Measurements from ENCODE around the gene RSRP1.
"Not testable (repeated sequence)": the region's sequence is repeated elsewhere in the genome, so short reads cannot be mapped to it uniquely, and the experiment has no call there.

The RSRP1 gene

DNA sequence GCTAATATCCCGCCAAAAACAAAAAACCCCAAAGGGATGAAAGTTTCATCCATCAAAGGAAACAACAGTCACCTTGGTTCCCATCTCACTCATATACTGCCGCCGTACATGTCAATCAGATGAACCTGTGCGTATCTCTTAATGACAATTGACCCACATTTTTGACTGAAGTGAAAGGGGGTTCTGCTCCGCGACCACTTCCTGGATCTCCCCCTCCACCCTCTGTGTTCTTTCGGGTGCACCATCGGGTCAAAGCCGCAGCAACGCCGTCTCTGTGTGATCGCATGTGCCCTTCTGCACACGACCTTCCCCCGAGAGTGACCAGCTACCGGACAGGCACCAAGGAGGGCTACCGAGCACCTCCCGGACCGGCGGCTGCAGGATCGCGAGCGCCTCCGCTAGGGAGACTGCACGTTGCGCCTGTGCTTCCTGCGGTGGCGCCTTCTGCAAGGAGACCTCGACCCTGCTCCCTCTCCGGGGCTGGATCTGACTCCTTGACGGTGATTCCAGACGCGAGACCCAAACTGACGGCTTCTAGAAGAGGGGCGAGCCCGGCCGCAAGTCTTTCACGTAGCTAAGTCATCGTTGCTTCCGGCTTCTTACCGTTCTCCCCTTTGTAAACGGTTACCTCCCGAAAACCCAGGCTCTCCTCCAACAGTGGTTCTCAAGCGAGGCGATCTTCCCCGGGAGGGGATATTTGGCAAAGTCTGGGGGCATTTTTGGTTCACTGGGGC is 19.5 kb upstream of the RSRP1 start:
- not testable (repeated sequence) for DNase-seq (ENCODE audit: extremely low read depth, low read depth)
- TF ChIP-seq, protein P1, sequence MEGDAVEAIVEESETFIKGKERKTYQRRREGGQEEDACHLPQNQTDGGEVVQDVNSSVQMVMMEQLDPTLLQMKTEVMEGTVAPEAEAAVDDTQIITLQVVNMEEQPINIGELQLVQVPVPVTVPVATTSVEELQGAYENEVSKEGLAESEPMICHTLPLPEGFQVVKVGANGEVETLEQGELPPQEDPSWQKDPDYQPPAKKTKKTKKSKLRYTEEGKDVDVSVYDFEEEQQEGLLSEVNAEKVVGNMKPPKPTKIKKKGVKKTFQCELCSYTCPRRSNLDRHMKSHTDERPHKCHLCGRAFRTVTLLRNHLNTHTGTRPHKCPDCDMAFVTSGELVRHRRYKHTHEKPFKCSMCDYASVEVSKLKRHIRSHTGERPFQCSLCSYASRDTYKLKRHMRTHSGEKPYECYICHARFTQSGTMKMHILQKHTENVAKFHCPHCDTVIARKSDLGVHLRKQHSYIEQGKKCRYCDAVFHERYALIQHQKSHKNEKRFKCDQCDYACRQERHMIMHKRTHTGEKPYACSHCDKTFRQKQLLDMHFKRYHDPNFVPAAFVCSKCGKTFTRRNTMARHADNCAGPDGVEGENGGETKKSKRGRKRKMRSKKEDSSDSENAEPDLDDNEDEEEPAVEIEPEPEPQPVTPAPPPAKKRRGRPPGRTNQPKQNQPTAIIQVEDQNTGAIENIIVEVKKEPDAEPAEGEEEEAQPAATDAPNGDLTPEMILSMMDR (IDR thresholded peaks at IDR 0.05; ENCODE audit: low read depth, low read length), result peak; percentile 4

DNA sequence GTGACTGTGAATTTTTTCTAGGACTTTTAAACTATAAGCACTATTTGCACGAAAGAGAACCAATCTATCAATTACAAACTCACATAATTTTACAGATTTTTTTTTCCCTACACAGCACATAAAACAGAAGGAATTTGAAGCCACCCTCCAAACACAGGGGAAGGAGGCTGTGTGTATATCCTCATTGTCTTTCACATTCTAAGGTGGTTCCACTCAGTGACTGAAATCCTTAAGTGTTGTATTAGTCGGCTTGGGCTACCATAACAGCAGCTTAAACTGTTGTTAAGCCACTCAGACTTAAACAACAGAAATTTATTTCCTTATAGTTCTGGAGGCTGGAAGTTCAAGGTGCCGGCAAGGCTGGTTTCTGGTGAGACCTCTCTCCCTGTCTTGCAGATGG is 13.1 kb upstream of the RSRP1 start:
- DNase-seq (ENCODE audit: extremely low read depth, low read depth), result not testable (repeated sequence)

DNA sequence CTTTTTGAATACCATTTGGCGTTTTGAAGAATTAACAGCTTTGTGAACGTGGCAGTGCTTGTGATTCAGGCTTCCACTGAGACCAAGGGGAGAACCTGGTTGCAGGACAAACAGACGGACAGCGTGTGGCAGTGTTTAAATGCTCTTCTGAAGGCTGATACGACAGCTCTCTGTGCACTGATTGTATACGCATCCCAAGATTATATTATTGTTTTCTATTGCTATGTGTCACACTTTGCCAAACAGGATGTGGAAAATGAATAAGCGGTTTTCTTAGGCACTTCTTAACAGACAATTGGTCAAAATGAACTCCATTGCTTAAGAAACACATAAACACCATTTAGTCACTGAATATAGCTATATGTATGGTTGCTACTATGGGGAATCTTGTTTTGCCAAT is 12.6 kb upstream of the RSRP1 start:
- DNase-seq (ENCODE audit: extremely low read depth, low read depth), result not testable (repeated sequence)

DNA sequence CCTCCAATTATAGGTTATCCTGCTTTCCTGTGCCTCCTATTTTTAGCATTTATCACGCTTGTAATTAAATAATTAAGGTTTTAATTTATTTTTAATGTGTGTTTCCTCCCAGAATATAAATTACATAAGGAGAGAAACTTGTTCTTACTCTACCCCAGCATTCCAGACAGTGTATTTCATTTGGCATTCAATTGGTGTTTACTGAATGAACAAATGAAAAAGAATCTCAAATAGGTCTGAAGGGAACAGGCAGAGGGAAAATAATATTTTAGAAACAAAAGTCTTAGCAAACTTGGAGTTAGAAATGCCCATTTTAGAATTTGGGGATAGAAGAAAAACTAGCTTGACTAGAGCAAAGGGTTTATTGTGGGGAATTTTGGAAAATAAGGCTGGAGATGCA is 9.9 kb upstream of the RSRP1 start:
- TF ChIP-seq, protein P1 (IDR thresholded peaks at IDR 0.05; ENCODE audit: low read depth, low read length), result no peak

GRCh38 chr1:25256578-25256965 is 9.3 kb upstream of the RSRP1 start:
- TF ChIP-seq, protein P1 (IDR thresholded peaks at IDR 0.05; ENCODE audit: low read depth, low read length), result no peak
- DNase-seq (ENCODE audit: extremely low read depth, low read depth), result no peak

More for the DNA sequence above, 9.9 kb upstream of the RSRP1 start:
- no peak for DNase-seq (ENCODE audit: extremely low read depth, low read depth)

DNA sequence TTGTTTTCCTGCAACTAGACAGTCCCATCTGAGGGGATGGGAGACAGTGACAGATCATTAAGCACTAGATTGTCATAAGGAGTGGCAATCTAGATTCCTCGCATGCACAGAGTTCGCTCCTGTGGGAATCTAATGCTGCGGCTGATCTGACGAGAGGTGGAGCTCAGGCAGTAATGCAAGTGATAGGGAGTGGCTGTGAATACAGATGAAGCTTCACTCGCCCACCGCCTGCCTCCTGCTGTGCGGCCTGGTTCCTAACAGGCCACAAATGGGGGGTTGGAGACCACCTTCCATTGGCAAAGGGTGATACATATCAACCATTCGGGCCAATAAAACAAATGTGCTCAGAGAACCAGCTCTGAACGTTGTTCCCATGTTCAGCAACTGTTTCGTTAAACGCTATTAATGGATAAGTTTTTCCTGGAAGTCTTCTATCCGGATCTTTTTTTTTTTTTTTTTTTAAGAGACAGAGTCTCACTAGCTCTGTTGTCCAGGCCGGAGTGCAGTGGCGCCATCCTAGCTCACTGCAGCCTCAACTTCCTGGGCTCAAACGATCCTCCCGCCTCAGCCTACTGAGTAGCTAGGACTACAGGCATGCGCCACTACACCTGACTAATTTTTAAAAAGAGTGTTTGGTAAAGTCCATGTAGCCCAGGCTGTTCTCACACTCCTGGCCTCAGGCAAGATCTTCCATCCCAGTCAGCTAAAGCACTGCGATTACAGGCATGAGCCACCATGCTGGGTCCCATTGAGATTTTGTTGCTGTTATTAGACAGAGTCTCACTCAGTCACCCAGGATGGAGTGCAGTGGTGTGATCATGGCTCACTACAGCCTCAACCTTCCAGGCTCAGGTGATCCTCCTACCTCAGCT is 8.7 kb upstream of the RSRP1 start:
- TF ChIP-seq, protein P1 (IDR thresholded peaks at IDR 0.05; ENCODE audit: low read depth, low read length), result no peak

GRCh38 chr1:25253911-25254310 is 6.7 kb upstream of the RSRP1 start:
- TF ChIP-seq, protein P1 (IDR thresholded peaks at IDR 0.05; ENCODE audit: low read depth, low read length), result no peak
- DNase-seq (ENCODE audit: extremely low read depth, low read depth), result no peak

More for the DNA sequence above, 8.7 kb upstream of the RSRP1 start:
- DNase-seq (ENCODE audit: extremely low read depth, low read depth), result no peak
